Activated CD4-positive, alpha-beta T cell treated with anti-CD3 and anti-CD28 coated beads, Interleukin-2, amount 50 U/mL, for 16 hours (primary cell): ENCODE results near the gene HLA-E.
A peak's percentile ranks its signal among the peaks of the same experiment; 100 is the strongest.
"Not testable (repeated sequence)": the region's sequence is repeated elsewhere in the genome, so short reads cannot be mapped to it uniquely, and the experiment has no call there.

Experiments
- DNase-seq: peaks from one replicate; pipeline ENCODE4 v3.0.0-alpha.2; 2020

The HLA-E gene

GRCh38 chr6:30508890-30509736 is 19.8 kb downstream of the HLA-E start:
- DNase-seq, result peak; percentile 84

- no peak for DNase-seq
These were observed 21.3 kb downstream of the HLA-E start for GRCh38 chr6:30510419-30511168.

GRCh38 chr6:30511169-30511546 is 21.8 kb downstream of the HLA-E start:
- no peak for DNase-seq

GRCh38 chr6:30513451-30513850 is 24.1 kb downstream of the HLA-E start:
- DNase-seq, result no peak

DNA sequence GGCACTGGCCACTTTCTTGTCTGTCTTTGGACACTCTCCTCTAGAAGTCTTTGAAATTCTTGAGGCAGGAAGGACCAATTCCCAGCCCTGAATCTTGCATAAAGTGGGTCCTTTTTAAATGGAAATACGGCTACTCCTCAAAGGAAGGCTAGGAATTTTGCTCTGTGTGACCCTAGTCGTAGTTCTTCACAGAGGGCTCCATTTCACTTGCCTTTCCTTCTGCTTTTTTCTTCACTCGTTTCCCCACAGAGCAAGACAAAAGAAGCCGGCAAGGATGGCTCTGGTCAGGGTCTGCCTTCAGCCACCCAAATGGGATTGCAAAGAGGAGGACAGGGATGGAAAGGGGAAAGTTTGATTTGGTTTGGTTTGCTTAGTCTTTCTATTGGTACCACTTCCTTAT is 25.8 kb downstream of the HLA-E start:
- DNase-seq, result no peak

DNA sequence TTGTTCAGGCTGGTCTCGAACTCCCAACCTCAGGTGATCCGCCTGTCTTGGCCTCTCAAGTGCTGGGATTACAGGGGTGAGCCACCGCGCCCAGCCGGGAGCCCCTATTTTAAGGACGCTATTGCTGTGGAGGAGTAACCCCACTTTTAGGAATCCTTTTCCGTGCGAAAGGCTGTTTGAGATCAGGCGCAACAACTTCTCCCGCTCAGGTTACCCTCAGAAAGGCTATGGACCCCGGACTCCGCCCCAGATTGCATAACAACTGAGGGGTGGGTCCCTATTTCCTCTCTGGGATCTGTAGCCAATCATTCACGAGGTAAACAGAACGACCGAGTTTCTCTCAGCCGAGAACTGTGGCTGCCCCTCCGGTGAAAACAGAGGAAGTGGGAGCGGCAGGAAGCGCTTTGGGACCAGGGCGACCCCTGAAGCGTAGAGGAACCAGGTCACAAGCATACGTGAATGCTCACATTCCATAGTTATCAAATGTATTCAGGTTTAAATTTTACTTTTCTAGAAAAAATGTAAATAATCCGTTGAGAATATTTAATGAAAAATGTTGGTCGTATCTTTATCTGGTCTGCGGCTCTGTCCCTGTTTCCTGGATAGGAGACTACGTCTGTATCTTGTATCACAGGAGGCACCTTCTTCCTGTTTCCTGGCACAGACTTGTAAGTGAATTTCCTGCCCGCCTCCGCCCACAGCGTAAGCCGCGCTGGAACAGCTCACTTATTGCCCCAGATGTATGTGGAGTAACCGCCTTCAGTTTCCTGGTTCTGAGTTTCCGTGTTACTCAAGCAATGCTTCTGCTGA is 26.8 kb downstream of the HLA-E start:
- DNase-seq, result peak; percentile 97

DNA sequence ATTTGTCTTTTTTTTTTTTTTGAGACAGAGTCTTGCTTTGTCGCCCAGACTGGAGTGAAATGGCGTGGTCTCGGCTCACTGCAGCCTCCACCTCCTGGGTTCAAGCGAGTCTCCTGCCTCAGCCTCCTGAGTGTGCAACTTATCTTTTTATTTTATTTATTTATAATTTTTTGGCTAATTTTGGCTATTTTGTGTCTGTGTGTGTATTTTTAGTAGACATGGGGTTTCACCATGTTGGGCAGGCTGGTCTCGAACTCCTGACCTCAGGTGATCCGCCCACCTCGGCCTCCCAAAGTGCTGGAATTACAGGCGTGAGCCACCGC is 27.4 kb downstream of the HLA-E start:
- not testable (repeated sequence) for DNase-seq

DNA sequence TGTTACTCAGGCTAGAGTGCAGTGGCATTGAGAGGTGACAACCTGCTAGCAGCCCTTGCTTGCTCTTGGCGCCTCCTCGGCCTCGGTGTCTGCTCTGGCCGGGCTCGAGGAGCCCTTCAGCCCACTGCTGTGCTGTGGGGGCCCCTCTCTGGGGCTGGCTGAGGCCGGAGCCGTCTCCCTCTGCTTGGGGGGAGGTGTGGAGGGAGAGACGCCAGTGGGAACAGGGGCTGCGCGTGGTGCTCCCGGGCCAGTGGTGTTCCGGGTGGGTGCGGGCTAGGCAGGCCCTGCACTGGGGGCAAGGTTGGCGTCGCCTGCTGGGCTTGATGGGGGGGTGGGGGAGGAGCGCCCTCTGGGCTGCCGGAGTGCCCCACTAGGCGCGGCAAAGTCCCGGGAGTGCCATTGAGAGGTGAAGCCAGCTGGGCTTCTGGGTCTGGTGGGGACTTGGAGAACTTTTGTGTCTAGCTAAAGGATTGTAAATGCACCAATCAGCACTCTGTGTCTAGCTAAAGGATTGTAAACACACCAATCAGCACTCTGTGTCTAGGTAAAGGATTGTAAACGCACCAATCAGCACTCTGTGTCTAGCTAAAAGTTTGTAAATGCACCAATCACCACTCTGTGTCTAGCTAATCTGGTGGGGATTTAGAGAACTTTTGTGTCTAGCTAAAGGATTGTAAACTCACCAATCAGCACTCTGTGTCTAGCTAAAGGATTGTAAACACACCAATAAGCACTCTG is 28.6 kb downstream of the HLA-E start:
- not testable (repeated sequence) for DNase-seq

DNA sequence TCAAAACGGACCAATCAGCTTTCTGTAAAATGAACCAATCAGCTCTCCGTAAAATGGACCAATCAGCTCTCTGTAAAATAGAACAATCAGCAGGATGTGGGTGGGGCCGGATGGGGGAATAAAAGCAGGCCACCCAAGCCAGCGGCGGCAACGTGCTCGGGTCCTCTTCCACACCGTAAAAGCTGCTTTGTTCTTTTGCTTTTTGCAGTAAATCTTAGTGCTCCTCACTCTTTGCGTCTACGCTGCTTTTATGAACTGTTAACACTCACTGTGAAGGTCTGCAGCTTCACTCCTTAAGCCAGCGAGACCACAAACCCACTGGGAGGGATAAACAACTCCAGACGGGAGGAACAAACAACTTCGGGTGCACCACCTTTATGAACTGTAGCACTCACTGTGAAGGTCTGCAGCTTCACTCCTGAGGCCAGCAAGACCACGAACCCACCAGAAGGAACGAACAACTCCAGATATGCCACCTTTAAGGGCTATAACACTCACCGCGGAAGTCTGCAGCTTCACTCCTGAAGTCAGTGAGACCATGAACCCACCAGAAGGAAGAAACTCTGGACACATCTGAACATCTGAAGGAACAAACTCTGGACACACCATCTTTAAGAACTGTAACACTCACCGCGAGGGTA is 29.3 kb downstream of the HLA-E start:
- DNase-seq, result not testable (repeated sequence)

DNA sequence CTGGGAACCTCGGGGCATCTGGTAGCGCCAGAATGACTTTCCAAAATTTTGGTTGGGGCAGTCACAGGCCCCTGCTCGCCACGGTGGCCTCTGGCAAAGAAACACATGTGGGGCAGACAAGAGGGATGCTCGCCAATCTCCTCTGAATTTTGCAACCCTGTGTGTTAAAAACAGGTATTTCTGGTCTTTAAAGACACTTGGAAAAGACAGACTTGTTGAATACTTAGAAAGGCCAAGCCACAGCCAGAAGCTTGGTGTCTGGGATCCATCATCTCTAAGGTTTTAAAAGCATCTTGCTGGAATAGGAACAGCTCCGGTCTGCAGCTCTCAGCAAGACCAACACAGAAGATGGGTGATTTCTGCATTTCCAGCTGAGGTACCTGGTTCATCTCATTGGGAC is 31.2 kb downstream of the HLA-E start:
- DNase-seq, result no peak

DNA sequence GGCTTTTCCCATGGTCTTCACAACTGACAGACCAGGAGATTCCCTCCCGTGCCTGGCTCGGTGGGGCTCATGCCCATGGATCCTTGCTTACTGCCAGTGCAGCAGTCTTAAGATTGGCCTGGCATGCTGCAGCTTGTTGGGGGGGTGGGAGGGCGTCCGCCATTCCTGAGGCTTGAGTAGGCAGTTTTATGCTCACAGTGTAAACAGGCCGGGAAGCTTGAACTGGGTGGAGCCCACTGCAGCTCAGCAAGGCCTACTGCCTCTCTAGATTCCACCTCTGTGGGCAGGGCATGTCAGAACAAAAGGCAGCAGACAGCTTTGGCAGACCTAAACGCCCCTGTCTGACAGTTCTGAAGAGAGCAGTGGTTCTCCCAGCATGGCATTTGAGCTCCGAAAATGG is 31.8 kb downstream of the HLA-E start:
- not testable (repeated sequence) for DNase-seq

- DNase-seq, result not testable (repeated sequence)
These were observed 32.6 kb downstream of the HLA-E start for GRCh38 chr6:30521952-30522351.

- DNase-seq, result not testable (repeated sequence)
These were observed 37.1 kb downstream of the HLA-E start for GRCh38 chr6:30526444-30526843.

GRCh38 chr6:30529349-30529875 is 40.1 kb downstream of the HLA-E start:
- peak; percentile 86 for DNase-seq

DNA sequence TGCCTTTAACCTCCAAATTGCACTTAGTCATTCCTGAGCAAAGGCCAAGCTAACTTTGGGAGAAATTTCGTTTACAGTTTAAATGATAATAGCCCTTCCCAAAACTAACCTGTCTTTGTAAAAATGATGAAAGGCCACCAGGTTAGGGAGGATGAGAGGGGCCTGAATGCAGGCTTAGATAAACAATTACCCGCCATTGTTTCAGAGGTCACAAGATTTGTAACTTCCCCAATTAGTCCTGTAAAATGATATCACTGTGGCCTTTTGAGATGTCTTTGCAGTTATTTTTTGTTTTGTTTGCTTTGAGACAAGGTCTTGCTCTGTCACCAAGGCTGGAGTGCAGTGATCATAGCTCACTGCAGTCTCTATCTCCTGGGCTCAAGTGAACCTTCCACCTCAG is 40.7 kb downstream of the HLA-E start:
- no peak for DNase-seq

GRCh38 chr6:30533460-30534294 is 44.4 kb downstream of the HLA-E start:
- no peak for DNase-seq

DNA sequence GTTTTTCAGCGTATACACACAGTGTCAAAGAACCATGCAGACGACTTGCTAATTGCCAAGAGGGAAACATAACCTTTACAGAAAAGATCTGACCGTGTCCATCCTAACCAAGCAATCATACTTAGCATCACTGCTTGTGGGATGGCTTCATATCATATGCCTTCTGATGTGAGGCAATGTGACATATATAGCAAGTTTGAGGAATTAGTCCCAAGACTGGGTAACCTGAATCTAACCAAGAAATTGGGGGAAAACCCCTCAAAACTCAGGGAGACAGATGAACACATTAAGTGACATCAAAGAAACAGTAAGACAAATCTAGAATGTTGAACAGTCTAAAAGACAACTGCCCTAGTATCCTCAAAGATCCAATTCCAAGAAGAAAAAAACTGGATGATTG is 48.6 kb downstream of the HLA-E start:
- DNase-seq, result no peak

- peak; percentile 84 for DNase-seq
These were observed 52.5 kb downstream of the HLA-E start for GRCh38 chr6:30541515-30542403.

GRCh38 chr6:30542404-30542725 is 53.1 kb downstream of the HLA-E start:
- peak; percentile 14 for DNase-seq

DNA sequence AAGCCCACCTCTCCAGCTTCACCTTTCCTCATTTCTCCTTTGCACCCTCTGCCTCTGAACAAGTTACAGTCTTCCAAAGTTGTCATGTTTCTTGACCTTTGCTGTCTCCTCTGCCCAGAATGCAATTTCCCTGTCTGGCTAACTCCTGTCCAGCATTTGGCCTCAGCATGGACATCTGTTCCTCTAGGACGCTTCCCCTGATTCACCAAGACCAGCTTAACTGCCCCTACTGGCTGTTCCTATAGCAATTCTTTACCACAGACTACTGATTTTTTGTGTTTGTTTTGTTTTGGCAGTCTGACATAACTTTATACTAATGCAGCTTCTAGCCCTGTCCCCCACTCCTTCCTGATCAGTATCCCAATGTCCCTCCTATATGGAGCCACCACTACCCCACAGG is 53.6 kb downstream of the HLA-E start:
- no peak for DNase-seq
